Measurements from ENCODE around the gene KCNQ2.

The KCNQ2 gene

DNA sequence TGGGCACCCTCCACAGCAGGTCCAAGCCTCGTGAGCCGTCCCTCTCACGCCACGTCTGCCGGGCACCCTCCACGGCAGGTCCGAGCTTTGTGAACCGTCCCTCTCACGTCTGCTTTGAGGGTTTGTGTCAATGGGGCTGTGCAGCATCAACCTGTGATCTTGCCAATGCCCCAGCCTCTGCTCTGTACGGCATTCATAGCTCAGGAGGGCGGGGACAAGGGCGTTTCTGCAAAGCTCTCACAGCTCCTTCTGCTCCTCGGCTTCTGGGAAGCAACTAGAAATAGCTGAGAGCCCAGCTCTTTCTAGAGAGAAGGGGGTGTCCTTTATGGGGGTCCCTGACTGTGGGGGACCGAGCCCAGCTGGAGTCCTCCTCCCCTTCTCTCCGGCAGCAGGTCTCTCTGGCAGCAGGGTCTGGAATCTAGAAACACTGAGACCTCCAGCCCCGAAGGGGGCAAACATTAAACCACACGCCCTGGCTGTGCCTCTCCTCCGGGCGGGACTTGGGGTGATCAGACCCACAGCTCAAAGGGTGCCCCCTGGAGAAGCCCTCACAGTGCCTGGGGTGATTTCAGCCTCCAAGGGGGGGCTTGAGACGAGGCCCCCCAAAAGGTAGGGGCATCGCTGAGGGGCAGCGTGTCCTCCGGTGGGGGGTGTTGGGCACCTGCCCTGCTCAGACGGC is 70.1 kb downstream of the KCNQ2 start:
- Mint-ChIP-seq H3K36me3 (ENCODE audit: low read depth) (no peaks in the 10 kb centered on the region), H3K27me3 (no peaks in the 10 kb centered on the region), H3K27ac (no peak overlapping the region), H3K9me3 (no peaks in the 10 kb centered on the region), H3K4me1 (ENCODE audit: low read depth) (no peaks in the 10 kb centered on the region), H3K4me3 (no peak overlapping the region)

- no peak overlapping the region for H3K27ac Mint-ChIP-seq
- no peaks in the 10 kb centered on the region for H3K4me1 Mint-ChIP-seq (ENCODE audit: low read depth)
- no peak overlapping the region for H3K4me3 Mint-ChIP-seq
- H3K9me3 Mint-ChIP-seq, result no peaks in the 10 kb centered on the region
- no peaks in the 10 kb centered on the region for H3K36me3 Mint-ChIP-seq (ENCODE audit: low read depth)
- H3K27me3 Mint-ChIP-seq, result no peaks in the 10 kb centered on the region
These were observed 70.9 kb downstream of the KCNQ2 start for GRCh38 chr20:63401384-63402110.

DNA sequence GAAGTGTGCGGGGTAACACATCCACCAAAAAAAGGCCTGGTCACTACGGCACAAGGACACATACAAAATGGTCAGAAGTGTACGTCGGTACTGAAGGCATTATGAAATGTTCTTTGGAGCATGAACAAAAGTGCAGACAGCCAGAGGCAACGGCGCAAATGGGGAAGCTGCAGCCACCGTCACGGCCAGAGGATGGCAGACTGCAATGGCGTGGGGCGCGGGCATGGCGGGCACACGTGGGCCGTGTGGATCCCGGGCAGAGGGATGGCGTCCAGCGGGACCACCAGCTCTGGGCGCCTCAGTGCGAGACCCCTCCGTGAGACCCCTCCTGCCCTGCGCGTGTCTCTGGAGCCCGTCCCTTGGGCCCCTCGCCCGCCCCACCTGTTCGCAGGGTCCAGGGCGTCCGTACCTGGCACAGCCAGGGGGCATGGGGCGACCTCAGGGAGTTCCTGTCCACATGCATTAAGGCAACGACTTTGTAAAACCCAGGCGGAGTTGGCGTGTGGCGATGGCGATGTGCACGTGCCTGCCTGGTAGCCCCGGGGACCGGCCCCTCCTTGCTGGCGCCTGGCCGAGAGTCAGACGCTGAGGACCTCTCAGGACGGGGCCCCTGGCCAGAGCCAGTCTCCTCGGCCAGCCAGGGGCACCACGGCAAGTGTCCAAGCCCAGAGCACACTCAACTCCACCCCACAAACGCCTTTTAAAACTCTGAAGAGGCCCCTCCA is 71.8 kb downstream of the KCNQ2 start:
- H3K36me3 Mint-ChIP-seq (ENCODE audit: low read depth), result no peaks in the 10 kb centered on the region
- no peaks in the 10 kb centered on the region for H3K9me3 Mint-ChIP-seq
- no peaks in the 10 kb centered on the region for H3K4me1 Mint-ChIP-seq (ENCODE audit: low read depth)
- no peak overlapping the region for H3K27ac Mint-ChIP-seq
- H3K4me3 Mint-ChIP-seq, result no peak overlapping the region
- H3K27me3 Mint-ChIP-seq, result no peaks in the 10 kb centered on the region

DNA sequence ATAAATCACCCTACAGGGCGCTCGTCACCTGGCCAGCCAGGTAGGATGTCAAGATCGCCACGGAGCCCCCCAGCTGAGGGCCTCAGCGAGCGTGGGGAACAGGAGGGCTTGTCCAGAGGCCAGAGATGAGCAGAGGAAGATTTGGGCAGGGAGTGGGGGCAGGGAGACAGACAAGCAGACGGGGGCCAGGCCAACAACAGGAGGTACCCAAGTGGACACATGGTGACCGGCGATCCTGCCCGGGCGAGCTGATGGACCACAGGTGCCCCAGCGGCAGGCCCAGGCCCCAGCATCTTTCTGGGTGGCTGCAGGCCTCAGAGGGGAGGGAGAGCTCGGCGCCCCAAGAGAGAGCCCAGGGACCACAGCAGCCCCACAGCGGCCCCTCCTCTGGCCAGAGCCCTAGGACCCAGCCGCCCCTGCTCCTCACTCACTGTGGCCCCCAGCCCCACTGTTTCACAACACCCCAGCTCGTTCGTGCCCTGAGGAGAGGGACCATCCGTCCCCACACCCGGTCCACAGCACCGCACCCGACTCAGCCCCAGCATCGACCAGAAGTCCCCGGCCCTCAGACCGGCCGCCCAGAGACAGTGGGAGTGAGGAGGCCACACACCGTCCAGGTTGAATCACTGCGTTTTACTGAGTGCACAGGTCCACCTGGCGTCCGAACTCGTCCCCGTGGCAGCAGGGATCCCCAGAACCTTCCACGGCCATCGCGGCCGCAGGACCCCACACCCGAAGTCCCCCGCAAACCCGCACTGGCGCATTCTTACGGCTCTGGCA is 72.7 kb downstream of the KCNQ2 start:
- H3K4me1 Mint-ChIP-seq (ENCODE audit: low read depth), result no peaks in the 10 kb centered on the region
- H3K27ac Mint-ChIP-seq, result no peak overlapping the region
- H3K27me3 Mint-ChIP-seq, result no peaks in the 10 kb centered on the region
- H3K36me3 Mint-ChIP-seq (ENCODE audit: low read depth), result no peaks in the 10 kb centered on the region
- H3K9me3 Mint-ChIP-seq, result no peaks in the 10 kb centered on the region
- H3K4me3 Mint-ChIP-seq, result no peak overlapping the region

GRCh38 chr20:63398744-63399514 is 73.5 kb downstream of the KCNQ2 start:
- no peaks in the 10 kb centered on the region for H3K4me1 Mint-ChIP-seq (ENCODE audit: low read depth)
- H3K27me3 Mint-ChIP-seq, result no peaks in the 10 kb centered on the region
- H3K4me3 Mint-ChIP-seq, result no peak overlapping the region
- H3K9me3 Mint-ChIP-seq, result no peaks in the 10 kb centered on the region
- no peaks in the 10 kb centered on the region for H3K36me3 Mint-ChIP-seq (ENCODE audit: low read depth)
- H3K27ac Mint-ChIP-seq, result no peak overlapping the region

DNA sequence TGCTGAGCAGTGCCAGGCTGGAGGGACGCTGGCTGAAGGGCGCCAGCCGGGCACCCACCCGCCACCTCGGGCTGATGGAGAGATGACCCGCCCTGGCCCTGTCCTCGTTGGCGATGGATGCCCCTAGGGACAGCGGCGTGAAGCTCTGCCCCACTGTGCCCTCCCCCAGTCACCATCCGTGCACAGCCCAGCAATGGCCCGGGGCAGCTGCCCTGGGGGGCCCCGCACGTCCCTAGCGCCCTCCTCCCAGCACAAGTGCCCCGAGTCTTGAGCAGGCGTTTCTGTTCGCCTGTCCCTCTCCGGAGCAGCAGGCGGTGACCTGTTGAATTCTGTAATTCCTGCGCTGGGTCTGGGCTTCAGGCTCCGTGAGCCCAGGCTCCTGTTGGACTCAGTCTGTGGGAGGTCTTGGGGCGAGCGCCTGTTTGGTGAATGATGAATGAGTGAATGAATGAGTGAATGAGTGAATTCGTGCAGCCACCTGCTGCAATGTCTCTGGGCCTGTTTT is 74.5 kb downstream of the KCNQ2 start:
- H3K4me3 Mint-ChIP-seq, result no peak overlapping the region
- no peaks in the 10 kb centered on the region for H3K27me3 Mint-ChIP-seq
- H3K27ac Mint-ChIP-seq, result no peak overlapping the region
- H3K36me3 Mint-ChIP-seq (ENCODE audit: low read depth), result no peaks in the 10 kb centered on the region
- H3K9me3 Mint-ChIP-seq, result no peaks in the 10 kb centered on the region
- H3K4me1 Mint-ChIP-seq (ENCODE audit: low read depth), result no peaks in the 10 kb centered on the region

GRCh38 chr20:63397155-63397843 is 75.2 kb downstream of the KCNQ2 start:
- Mint-ChIP-seq H3K27me3 (no peaks in the 10 kb centered on the region), H3K27ac (no peak overlapping the region), H3K4me1 (ENCODE audit: low read depth) (no peaks in the 10 kb centered on the region), H3K36me3 (ENCODE audit: low read depth) (no peaks in the 10 kb centered on the region), H3K4me3 (no peak overlapping the region), H3K9me3 (no peaks in the 10 kb centered on the region)

- no peaks in the 10 kb centered on the region for H3K36me3 Mint-ChIP-seq (ENCODE audit: low read depth)
- no peak overlapping the region for H3K27ac Mint-ChIP-seq
- H3K4me1 Mint-ChIP-seq (ENCODE audit: low read depth), result no peaks in the 10 kb centered on the region
- H3K4me3 Mint-ChIP-seq, result no peak overlapping the region
- no peaks in the 10 kb centered on the region for H3K9me3 Mint-ChIP-seq
- no peaks in the 10 kb centered on the region for H3K27me3 Mint-ChIP-seq
These were observed 76.2 kb downstream of the KCNQ2 start for GRCh38 chr20:63396300-63396699.

DNA sequence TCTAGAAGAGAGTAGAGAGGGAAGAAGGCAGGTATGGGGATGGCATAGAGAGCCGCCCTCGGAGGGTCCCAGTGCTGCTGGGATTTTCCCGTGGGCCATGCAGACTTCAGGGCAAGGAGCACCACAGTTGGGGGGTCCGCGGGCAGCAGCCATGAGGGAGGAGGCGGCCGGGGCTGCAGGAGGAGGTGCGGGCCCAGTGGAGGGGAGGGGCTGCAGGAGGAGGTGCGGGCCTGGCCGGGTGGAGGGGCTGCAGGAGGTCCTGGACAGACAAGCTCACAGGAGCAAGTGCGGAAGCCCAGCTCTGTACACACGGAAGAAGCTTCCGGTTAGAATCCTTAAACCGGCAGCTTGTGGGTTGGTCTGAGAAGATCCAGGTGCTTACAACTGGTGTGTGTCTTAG is 76.7 kb downstream of the KCNQ2 start:
- Mint-ChIP-seq H3K27me3 (no peaks in the 10 kb centered on the region), H3K4me1 (ENCODE audit: low read depth) (no peaks in the 10 kb centered on the region), H3K9me3 (no peaks in the 10 kb centered on the region), H3K36me3 (ENCODE audit: low read depth) (no peaks in the 10 kb centered on the region), H3K4me3 (no peak overlapping the region), H3K27ac (no peak overlapping the region)

- Mint-ChIP-seq H3K4me1 (ENCODE audit: low read depth) (no peaks in the 10 kb centered on the region), H3K27me3 (no peaks in the 10 kb centered on the region), H3K9me3 (no peaks in the 10 kb centered on the region), H3K4me3 (no peak overlapping the region), H3K27ac (no peak overlapping the region), H3K36me3 (ENCODE audit: low read depth) (no peaks in the 10 kb centered on the region)
These were observed 77.5 kb downstream of the KCNQ2 start for GRCh38 chr20:63394920-63395455.

DNA sequence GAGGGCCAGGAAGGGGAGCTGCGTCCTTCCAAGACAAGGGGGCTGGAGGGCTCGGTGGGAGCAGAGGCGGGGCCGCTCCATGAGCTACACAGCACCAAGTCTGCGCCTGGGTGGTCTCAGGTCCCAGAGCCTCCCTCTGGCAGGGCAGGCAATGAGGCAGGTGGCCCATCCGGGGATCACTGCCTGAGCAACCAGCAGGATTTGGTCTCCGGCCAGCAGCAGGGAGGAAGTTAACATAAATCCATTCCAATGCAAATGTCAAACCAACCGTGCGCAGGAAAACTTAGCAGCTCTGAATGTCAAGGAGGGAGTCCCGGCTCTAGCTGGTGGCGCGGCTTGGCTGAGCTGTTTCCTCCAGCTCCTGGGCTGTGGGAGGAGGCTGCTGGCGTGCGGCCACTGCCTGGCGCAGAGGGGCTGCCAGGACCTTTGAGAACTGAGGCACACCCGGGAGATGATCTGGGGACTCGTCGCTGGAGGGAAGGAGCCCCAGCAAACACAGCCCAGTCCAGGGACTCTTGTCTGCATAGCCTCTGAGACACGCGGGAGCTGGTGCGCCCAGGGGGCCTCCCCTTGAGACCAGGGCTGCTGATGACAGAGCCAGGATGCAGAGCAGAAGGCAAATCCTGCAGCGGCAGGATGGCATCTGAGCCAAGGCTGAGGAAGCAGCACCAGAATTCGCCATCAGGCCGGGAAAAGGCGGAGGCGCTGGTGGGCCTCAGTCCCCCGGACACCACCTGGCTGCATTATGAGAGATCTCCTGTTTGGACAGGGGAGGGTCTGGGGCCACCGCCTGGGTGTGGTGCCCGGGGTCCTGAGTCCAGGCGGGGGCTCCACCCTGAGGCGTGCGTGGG is 78.2 kb downstream of the KCNQ2 start:
- Mint-ChIP-seq H3K36me3 (ENCODE audit: low read depth) (no peaks in the 10 kb centered on the region), H3K4me1 (ENCODE audit: low read depth) (no peaks in the 10 kb centered on the region), H3K27ac (no peak overlapping the region), H3K27me3 (no peaks in the 10 kb centered on the region), H3K9me3 (no peaks in the 10 kb centered on the region), H3K4me3 (no peak overlapping the region)

GRCh38 chr20:63393566-63393965 is 78.9 kb downstream of the KCNQ2 start:
- Mint-ChIP-seq H3K9me3 (no peaks in the 10 kb centered on the region), H3K36me3 (ENCODE audit: low read depth) (no peaks in the 10 kb centered on the region), H3K27ac (no peak overlapping the region), H3K4me1 (ENCODE audit: low read depth) (no peaks in the 10 kb centered on the region), H3K4me3 (no peak overlapping the region), H3K27me3 (no peaks in the 10 kb centered on the region)
